HG02678 (cell line): Measurements from ENCODE around the gene PALMD.

ENCODE experiments used
- ATAC-seq: cut with Tn5 transposase; IDR thresholded peaks from one replicate; pipeline ENCODE4 v1.9.1; 2021; ENCODE audit warnings: mild to moderate bottlenecking, moderate library complexity; ENCODE audit not compliant: unreplicated experiment

PALMD gene

DNA sequence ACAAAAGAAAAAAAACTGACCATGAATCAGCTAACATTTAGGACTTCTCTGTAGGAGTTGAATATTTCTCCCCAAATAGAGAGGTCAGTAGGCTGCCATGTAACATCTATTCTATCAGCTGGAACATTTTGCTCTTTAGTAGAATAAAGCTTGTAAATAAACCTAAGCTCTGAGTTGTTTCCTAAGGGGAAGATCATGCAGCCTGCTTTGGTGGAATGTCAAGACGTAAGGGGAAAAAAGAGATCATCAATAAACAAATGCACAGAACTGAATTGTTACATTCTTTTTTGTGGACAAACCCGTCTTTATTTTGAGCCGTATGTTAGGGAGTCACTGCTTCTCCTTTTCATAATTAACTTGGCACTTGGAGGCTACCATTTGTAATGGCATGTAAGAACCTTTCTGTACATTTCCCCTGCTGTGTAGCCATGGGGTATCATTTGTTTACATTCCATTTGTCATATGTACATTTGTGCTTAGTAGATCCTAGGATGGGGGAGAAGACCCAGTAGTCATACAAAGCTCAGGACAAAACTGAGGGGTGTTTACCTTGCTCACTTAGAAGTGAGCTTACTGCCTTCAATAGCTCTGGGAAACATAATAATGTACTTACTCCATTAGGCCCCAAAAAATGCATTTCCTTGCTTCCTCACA, 10.8 kb upstream of the PALMD start:
- ATAC-seq = no peak

GRCh38 chr1:99635664-99636063, 10.2 kb upstream of the PALMD start:
- ATAC-seq = no peak

GRCh38 chr1:99636647-99637175, 9.2 kb upstream of the PALMD start:
- no peak for ATAC-seq

DNA sequence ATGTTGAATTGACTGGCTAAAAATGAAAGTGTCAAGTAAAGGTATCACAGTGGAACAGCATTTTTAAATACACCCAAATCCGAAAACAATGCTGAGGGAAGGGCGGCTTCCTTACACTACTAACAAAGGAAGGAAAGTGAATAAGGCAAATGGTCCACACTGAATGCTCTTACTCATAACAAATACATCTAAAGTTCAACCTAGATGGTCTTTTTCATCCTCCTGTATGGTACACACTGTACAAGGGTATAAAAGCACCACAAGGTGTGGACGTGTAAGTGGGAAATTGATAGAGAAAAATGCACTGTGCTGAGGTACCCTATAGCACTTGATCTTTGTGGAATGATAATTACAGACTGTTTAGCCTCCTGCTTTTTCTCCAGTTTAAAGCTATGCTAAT, 7.1 kb upstream of the PALMD start:
- ATAC-seq = no peak

DNA sequence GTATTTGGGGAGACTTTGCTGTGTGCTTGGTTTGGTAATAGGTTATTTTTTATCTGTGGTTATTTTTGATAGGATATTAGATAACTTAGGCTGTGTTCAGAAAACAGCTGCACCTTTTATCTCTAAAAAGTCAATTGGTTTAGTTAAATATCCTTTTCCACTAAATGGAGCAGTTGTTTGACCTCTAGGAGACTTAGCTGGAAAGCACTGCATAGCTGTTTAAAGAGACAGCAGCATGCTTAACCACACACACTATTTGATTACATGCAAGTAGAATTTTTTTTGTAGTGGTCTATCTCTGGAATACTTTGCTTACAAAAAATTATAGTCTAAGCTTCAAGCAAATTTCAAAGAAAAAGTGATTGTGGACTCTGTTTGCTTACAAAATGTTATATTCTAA, 6.5 kb upstream of the PALMD start:
- ATAC-seq = no peak

DNA sequence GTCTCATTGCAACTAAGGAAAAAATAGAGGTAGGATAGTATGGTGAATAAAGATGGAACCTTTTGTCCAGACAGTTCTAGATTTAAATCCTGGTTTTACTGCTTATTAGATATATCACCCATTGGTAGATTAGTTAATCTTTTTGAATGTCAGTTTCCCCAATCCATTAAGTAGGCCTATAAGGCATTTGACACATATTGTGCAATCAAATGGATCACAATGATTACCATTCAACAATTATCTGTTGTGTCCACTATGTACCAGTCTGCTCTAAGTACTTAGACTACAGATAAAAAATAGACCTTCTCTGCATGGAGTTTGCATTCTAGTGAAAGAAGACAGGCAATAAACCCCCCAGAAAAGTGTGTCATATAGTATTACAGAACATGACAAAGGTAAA, 6.0 kb upstream of the PALMD start:
- no peak for ATAC-seq

DNA sequence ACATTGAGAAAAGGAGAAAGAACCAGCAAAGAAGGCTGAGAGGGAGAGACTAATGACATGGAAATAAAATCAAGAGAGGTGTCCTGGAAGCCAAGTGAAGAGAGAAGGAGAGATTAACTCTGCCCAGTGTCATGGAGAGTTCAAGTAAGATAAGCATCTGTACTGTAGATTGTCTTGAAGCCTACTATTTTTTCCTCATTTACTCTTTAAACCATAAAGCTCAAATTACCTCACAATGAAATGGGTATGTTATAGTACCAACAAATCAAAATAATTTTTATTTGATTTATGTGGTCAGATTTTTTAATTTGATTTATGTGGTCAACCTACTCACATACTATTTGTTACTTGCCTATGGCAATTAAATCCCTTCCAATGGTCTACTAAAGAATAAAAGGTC, 5.2 kb upstream of the PALMD start:
- ATAC-seq = no peak

DNA sequence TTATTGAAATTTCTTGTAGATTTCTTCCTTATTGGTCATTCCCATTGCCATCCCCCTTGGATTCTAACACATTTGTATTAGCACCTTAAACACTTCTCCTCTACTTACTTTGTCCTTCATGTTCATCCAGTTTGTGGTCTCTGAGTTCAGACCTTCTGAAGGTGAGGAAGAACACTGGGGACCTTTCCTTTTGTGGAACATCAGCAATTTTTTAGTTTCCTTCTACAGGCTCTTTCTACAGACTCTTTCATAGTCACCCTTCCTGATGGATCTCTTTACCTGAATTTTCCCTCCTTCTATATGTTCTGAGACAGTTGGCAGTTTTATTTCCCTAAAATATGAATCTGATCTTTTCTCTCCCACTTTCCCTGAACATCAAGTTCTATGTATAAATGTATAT, 4.4 kb upstream of the PALMD start:
- no peak for ATAC-seq

GRCh38 chr1:99642053-99642452, 3.9 kb upstream of the PALMD start:
- ATAC-seq = no peak

GRCh38 chr1:99643021-99643779, 2.7 kb upstream of the PALMD start:
- no peak for ATAC-seq

DNA sequence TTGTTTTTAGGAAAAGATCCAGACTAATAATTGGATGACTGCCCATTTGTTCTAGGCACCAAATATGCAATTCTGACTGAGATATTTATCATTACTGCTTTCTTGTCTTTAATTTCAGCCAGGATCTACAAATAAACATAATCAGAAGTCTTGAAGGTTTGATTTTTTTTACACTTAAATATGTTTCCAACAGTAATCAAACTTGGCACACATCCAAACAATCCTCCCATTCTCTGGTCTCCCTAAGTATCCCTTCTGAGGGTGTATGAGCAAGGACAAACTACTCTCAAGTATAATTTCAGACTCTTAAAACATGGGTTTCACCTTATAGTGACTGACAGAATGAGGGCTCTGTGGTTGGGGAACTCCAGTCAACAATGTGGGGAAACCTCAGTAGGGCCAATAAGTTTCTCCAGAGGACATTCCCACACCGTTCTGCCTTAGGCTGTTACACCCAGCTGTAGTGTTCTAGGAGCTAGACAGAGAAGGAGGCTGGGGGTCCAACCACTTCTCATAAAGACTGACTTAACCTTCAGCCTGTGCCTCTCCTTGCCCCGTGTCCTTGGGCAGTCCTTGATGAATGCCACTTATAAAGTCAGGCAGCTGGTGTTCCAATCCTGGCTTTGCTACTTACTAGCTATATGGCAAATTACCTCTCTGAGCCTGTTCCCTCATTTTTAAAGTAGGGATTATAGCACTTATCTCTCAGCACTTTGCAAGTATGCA, 1.5 kb upstream of the PALMD start:
- ATAC-seq = no peak

GRCh38 chr1:99645203-99645602, 710 bp upstream of the PALMD start:
- ATAC-seq = no peak

DNA sequence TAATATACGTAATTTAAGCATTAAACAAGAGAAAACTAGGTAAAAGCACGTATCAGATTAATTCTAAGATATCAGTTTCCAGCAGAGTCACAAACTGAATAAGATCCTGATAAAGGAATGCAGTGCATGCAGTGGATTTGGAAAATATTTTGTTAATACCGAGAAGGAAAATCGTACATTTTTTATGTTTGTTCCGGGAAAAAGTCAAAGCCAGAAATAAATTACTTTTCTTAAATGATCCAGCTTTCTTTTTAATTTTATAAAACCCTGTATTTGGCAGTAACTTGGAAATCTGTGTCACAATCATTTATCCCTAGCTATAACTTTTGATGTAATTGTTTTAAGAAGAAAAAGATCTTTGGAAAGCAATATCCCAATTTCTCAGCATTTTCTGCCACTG, 955 bp downstream of the PALMD start:
- ATAC-seq = no peak

DNA sequence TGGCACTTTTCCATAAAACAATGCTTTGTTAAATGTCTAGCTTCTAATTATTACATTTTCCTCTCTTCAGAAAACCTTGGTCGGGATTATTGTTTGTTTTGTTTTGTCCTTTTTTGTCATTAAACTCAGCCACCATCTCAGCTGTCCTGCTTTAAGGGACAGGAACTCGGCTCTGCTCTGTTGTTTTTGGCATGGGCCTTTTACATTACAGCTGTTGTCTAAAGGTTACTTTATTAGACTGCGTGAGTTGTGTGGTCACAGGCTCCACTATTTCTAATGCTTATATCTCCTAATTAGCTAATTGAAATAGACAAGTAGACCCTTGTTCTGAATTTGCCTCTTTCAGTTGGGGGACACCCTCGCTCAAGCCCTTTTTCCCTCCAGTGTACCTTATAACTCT, 1.6 kb downstream of the PALMD start:
- ATAC-seq = no peak

GRCh38 chr1:99648107-99648506, 2.2 kb downstream of the PALMD start:
- ATAC-seq = no peak

DNA sequence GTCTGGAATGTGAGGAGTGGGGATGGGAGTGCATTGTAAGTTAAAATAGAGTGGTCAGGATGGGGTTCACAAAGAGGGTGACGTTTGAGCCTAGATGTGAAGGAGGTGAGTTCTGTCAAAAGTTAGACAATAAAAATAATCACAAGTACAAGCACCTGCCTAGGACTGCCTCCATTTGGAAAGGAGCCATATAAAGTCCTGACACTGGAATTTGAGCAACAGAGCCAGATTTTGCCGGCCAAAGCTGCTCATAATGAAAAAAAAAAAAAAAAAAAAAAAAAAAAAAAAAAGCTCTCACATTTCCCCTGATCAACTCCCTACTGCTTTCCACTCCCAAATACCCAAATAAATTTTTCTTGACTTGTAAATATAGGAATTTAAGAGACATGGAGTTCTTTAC, 4.1 kb downstream of the PALMD start:
- ATAC-seq = no peak

GRCh38 chr1:99650773-99651437, 5.0 kb downstream of the PALMD start:
- ATAC-seq = no peak

DNA sequence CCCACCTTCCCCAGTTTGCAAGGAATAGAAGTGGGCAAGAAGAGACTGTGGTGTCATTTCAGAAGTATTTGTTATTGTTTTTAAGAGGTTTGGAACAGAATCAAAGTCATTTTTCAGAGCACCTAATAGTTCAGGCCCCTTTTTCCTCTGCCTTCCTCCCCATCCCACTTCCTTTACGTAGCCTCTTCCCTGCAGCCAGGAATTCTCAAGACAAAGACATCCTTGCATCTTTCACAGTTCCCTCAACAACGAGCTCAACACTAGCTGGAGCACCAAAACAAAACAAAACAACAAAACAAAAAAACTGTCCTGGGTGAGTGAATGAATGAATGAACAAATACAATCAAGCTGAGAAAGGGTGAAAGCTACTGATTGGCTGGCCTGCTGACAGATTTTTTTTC, 7.0 kb downstream of the PALMD start:
- ATAC-seq = no peak

- ATAC-seq = no peak
These were observed 9.5 kb downstream of the PALMD start for GRCh38 chr1:99655376-99655775.

GRCh38 chr1:99656701-99657100, 10.8 kb downstream of the PALMD start:
- ATAC-seq = no peak
